Mesenchymal stem cell (in vitro differentiated cells and primary cell): ENCODE results near the gene GRK4.

Experiments used
- DNase-seq: peaks from one replicate; pipeline ENCODE4 v3.0.0-alpha.2; 2013
- H2AFZ ChIP-seq: one replicate; pipeline ENCODE4 v1.6.1; 2013; ENCODE audit warnings: low read depth, mild to moderate bottlenecking, control low read depth, inconsistent platforms, low read length, moderate library complexity
- H2AK5ac ChIP-seq: 2 replicates; pipeline ENCODE4 v1.6.1; 2013; ENCODE audit warnings: low read length, moderate library complexity, mild to moderate bottlenecking, inconsistent platforms; ENCODE audit not compliant: severe bottlenecking
- H2BK120ac ChIP-seq: one replicate; pipeline ENCODE4 v1.6.1; 2013; ENCODE audit warnings: low read depth, mild to moderate bottlenecking, inconsistent platforms, low read length, moderate library complexity
- H2BK12ac ChIP-seq, 2 experiments: one replicate each; pipeline ENCODE4 v1.6.1; 2013; ENCODE audit warnings: inconsistent platforms in 2 of 2, low read length in 2 of 2, mild to moderate bottlenecking in 2 of 2, moderate library complexity in 2 of 2, control low read depth in 1 of 2
- H2BK15ac ChIP-seq: one replicate; pipeline ENCODE4 v1.6.1; 2013; ENCODE audit warnings: mild to moderate bottlenecking, low read depth, inconsistent platforms; ENCODE audit not compliant: poor library complexity, severe bottlenecking
- H2BK5ac ChIP-seq: 2 replicates; pipeline ENCODE4 v1.6.1; 2013; ENCODE audit warnings: low read depth, mild to moderate bottlenecking, low read length, control low read depth, inconsistent platforms; ENCODE audit not compliant: poor library complexity, severe bottlenecking
- H3K14ac ChIP-seq, 2 experiments: one replicate each; pipeline ENCODE4 v1.6.1; 2013; ENCODE audit warnings: inconsistent platforms in 2 of 2, low read length in 2 of 2, control low read depth in 1 of 2, mild to moderate bottlenecking in 1 of 2, moderate library complexity in 1 of 2
- H3K18ac ChIP-seq, 2 experiments: one replicate each; pipeline ENCODE4 v1.6.1; 2013; ENCODE audit warnings: inconsistent platforms in 2 of 2, low read length in 2 of 2, control low read depth in 1 of 2, low read depth in 1 of 2, mild to moderate bottlenecking in 1 of 2
- H3K23ac ChIP-seq, 2 experiments: one replicate each; pipeline ENCODE4 v1.6.1; 2013; ENCODE audit warnings: inconsistent platforms in 2 of 2, low read length in 2 of 2, mild to moderate bottlenecking in 2 of 2, moderate library complexity in 2 of 2, control low read depth in 1 of 2
- H3K27ac ChIP-seq: 2 replicates; pipeline ENCODE4 v1.5.1; 2013; ENCODE audit warnings: mild to moderate bottlenecking, moderate library complexity, low read length, control low read depth, inconsistent platforms; ENCODE audit not compliant: poor library complexity, severe bottlenecking
- H3K27me3 ChIP-seq, 2 experiments: 2 replicates each; pipeline versions ENCODE4 v1.6.1 to v1.7.0; 2013; ENCODE audit warnings: low read length in 2 of 2, mild to moderate bottlenecking in 2 of 2, moderate library complexity in 2 of 2, control low read depth in 1 of 2, inconsistent platforms in 1 of 2; ENCODE audit not compliant: control insufficient read depth in 1 of 2, insufficient read depth in 1 of 2
- H3K36me3 ChIP-seq, 2 experiments: 2 replicates each; pipeline versions ENCODE4 v1.6.1 to v1.7.0; 2013; ENCODE audit warnings: low read length in 2 of 2, control low read depth in 1 of 2, inconsistent platforms in 1 of 2, low read depth in 1 of 2, mild to moderate bottlenecking in 1 of 2; ENCODE audit not compliant: insufficient read depth in 2 of 2, control insufficient read depth in 1 of 2
- H3K4ac ChIP-seq, 2 experiments: one replicate each; pipeline ENCODE4 v1.6.1; 2013; ENCODE audit warnings: inconsistent platforms in 2 of 2, low read length in 2 of 2, mild to moderate bottlenecking in 2 of 2, moderate library complexity in 2 of 2, control low read depth in 1 of 2, low read depth in 1 of 2
- H3K4me1 ChIP-seq: 2 replicates; pipeline ENCODE4 v1.6.1; 2013; ENCODE audit warnings: low read depth, low read length, control low read depth; ENCODE audit not compliant: control insufficient read depth, insufficient read depth
- H3K4me2 ChIP-seq: 2 replicates; pipeline ENCODE4 v1.6.1; 2013; ENCODE audit warnings: low read length, mild to moderate bottlenecking, inconsistent platforms; ENCODE audit not compliant: poor library complexity, severe bottlenecking
- H3K4me3 ChIP-seq, 2 experiments: 2 replicates each; pipeline versions ENCODE4 v1.5.1 to v1.7.0; 2013; ENCODE audit warnings: low read length in 2 of 2, mild to moderate bottlenecking in 2 of 2, control low read depth in 1 of 2, low read depth in 1 of 2; ENCODE audit not compliant: insufficient read depth in 1 of 2
- H3K79me1 ChIP-seq: replicated peaks from 2 replicates; pipeline ENCODE4 v1.6.1; 2013; ENCODE audit warnings: mild to moderate bottlenecking, control low read depth, low read length, inconsistent platforms; ENCODE audit not compliant: poor library complexity, severe bottlenecking
- H3K9ac ChIP-seq: 2 replicates; pipeline ENCODE4 v1.7.0; 2013; ENCODE audit warnings: mild to moderate bottlenecking, low read length, moderate library complexity
- H3K9me3 ChIP-seq: 2 replicates; pipeline ENCODE4 v1.7.0; 2013; ENCODE audit warnings: mild to moderate bottlenecking, low read length; ENCODE audit not compliant: control insufficient read depth
- H4K8ac ChIP-seq: one replicate; pipeline ENCODE4 v1.6.1; 2013; ENCODE audit warnings: inconsistent platforms, mild to moderate bottlenecking, low read length, moderate library complexity
- H4K91ac ChIP-seq: one replicate; pipeline ENCODE4 v1.6.1; 2013; ENCODE audit warnings: mild to moderate bottlenecking, low read length, inconsistent platforms
- WGBS: methylation state at CpG from one replicate; pipeline ENCODE4 v1.1.7; 2013; ENCODE audit warnings: mixed read lengths; 5-methylcytosine and 5-hydroxymethylcytosine counted together

GRK4 gene

GRCh38 chr4:2943364-2944090, 19.8 kb upstream of the GRK4 start:
- DNase-seq = no peak
- Histone ChIP-seq H3K18ac (no peak overlapping the region), H3K4me1 (peaks cover 13% of the 10 kb centered on the region), H3K23ac (no peak overlapping the region), H3K27me3 (no peaks in the 10 kb centered on the region), H3K14ac (no peak overlapping the region), H4K91ac (no peak overlapping the region), H3K36me3 (peaks cover 85 to 94% of the 10 kb centered on the region in 2 experiments), H2AK5ac (no peak overlapping the region), H2AFZ (no peak overlapping the region), H2BK15ac (peak overlapping the region; percentile 41), H2BK5ac (no peak overlapping the region), H3K27ac (no peak overlapping the region), H3K4me2 (no peak overlapping the region), H3K4ac (no peak overlapping the region), H2BK120ac (no peak overlapping the region), H3K4me3 (no peak overlapping the region), H3K9ac (no peak overlapping the region), H3K79me1 (peaks cover 31% of the 10 kb centered on the region), H4K8ac (no peak overlapping the region), H3K9me3 (no peaks in the 10 kb centered on the region), H2BK12ac (no peak overlapping the region)
- WGBS = 97% methylated on average over 7 of the region's 20 CpGs

- WGBS = 95% methylated on average over 11 of the region's 11 CpGs
- H2AK5ac ChIP-seq = no peak overlapping the region
- H3K4me1 ChIP-seq = peaks cover 13% of the 10 kb centered on the region
- H3K4ac ChIP-seq = no peak overlapping the region
- no peak overlapping the region for H3K9ac ChIP-seq
- no peak overlapping the region for H2BK120ac ChIP-seq
- no peak overlapping the region for H3K4me2 ChIP-seq
- H2BK15ac ChIP-seq = no peak overlapping the region
- peaks cover 86 to 93% of the 10 kb centered on the region in 2 experiments for H3K36me3 ChIP-seq
- no peak overlapping the region for H3K18ac ChIP-seq
- no peak overlapping the region for H2AFZ ChIP-seq
- H4K91ac ChIP-seq = no peak overlapping the region
- no peaks in the 10 kb centered on the region for H3K27me3 ChIP-seq
- H3K27ac ChIP-seq = no peak overlapping the region
- no peak overlapping the region for H4K8ac ChIP-seq
- peaks cover 33% of the 10 kb centered on the region for H3K79me1 ChIP-seq
- H3K23ac ChIP-seq = no peak overlapping the region
- H2BK12ac ChIP-seq = no peak overlapping the region
- no peak overlapping the region for H2BK5ac ChIP-seq
- H3K9me3 ChIP-seq = no peaks in the 10 kb centered on the region
- no peak for DNase-seq
- H3K4me3 ChIP-seq = no peak overlapping the region
- no peak overlapping the region for H3K14ac ChIP-seq
Observed at GRCh38 chr4:2944091-2944482, 19.3 kb upstream of the GRK4 start.

GRCh38 chr4:2944586-2945526, 18.5 kb upstream of the GRK4 start:
- Histone ChIP-seq H2AFZ (no peak overlapping the region), H3K4me3 (no peak overlapping the region), H3K9me3 (no peaks in the 10 kb centered on the region), H4K8ac (no peak overlapping the region), H3K23ac (no peak overlapping the region), H2BK12ac (no peak overlapping the region), H3K79me1 (peaks cover 32% of the 10 kb centered on the region), H3K14ac (no peak overlapping the region), H3K18ac (no peak overlapping the region), H3K27me3 (no peaks in the 10 kb centered on the region), H3K4ac (no peak overlapping the region), H3K9ac (no peak overlapping the region), H2AK5ac (no peak overlapping the region), H3K27ac (no peak overlapping the region), H2BK120ac (no peak overlapping the region), H2BK5ac (no peak overlapping the region), H4K91ac (no peak overlapping the region), H3K4me1 (peaks cover 9% of the 10 kb centered on the region), H3K36me3 (peaks cover 85 to 93% of the 10 kb centered on the region in 2 experiments), H2BK15ac (no peak overlapping the region), H3K4me2 (no peak overlapping the region)
- DNase-seq = no peak
- WGBS = 91% methylated on average over 30 of the region's 30 CpGs
